ENCODE results near the gene RASGEF1C. TPM values are rescaled to one million over a fixed set of nuclear protein-coding genes. Genes with fewer than 3 reads are reported as not detected.

Gene RASGEF1C
- total RNA-seq, 1 donor: under 0.01 TPM

- Histone ChIP-seq H2AFZ (ENCODE audit: low read length) (no peak overlapping the region), H3K79me2 (ENCODE audit: insufficient read depth, low read length) (no peaks in the 10 kb centered on the region), H3K36me3 (ENCODE audit: insufficient read depth, low read length) (no peaks in the 10 kb centered on the region), H3K4me1 (ENCODE audit: insufficient read depth, low read length) (peaks cover 3% of the 10 kb centered on the region), H3K27ac (ENCODE audit: low read depth, low read length) (no peak overlapping the region), H4K20me1 (ENCODE audit: insufficient read depth, low read length) (no peaks in the 10 kb centered on the region), H3K27me3 (ENCODE audit: insufficient read depth, low read length) (no peaks in the 10 kb centered on the region), H3K4me3 (ENCODE audit: insufficient read depth, low read length) (no peak overlapping the region), H3K4me2 (ENCODE audit: insufficient read depth, low read length) (no peak overlapping the region), H3K9me3 (ENCODE audit: low read depth, low read length) (no peaks in the 10 kb centered on the region)
- no peak for TF ChIP-seq CTCF (IDR thresholded peaks at IDR 0.05; ENCODE audit: extremely low read depth, low read depth, low read length)
- DNase-seq (ENCODE audit: insufficient read length, low spot score, missing footprints): no peak
Observed at GRCh38 chr5:180102636-180103035, 106.4 kb downstream of the RASGEF1C start.

- no peaks in the 10 kb centered on the region for H3K79me2 ChIP-seq (ENCODE audit: insufficient read depth, low read length)
- TF ChIP-seq CTCF (IDR thresholded peaks at IDR 0.05; ENCODE audit: extremely low read depth, low read depth, low read length): no peak
- H3K4me2 ChIP-seq (ENCODE audit: insufficient read depth, low read length): no peak overlapping the region
- no peaks in the 10 kb centered on the region for H4K20me1 ChIP-seq (ENCODE audit: insufficient read depth, low read length)
- H2AFZ ChIP-seq (ENCODE audit: low read length): no peak overlapping the region
- H3K4me3 ChIP-seq (ENCODE audit: insufficient read depth, low read length): no peak overlapping the region
- no peaks in the 10 kb centered on the region for H3K36me3 ChIP-seq (ENCODE audit: insufficient read depth, low read length)
- DNase-seq (ENCODE audit: insufficient read length, low spot score, missing footprints): no peak
- no peak overlapping the region for H3K27ac ChIP-seq (ENCODE audit: low read depth, low read length)
- H3K9me3 ChIP-seq (ENCODE audit: low read depth, low read length): no peaks in the 10 kb centered on the region
- no peaks in the 10 kb centered on the region for H3K27me3 ChIP-seq (ENCODE audit: insufficient read depth, low read length)
- peaks cover 3% of the 10 kb centered on the region for H3K4me1 ChIP-seq (ENCODE audit: insufficient read depth, low read length)
Observed at GRCh38 chr5:180101451-180102105, 107.4 kb downstream of the RASGEF1C start.

GRCh38 chr5:180100621-180101450, 108.2 kb downstream of the RASGEF1C start:
- Histone ChIP-seq H3K4me3 (ENCODE audit: insufficient read depth, low read length) (no peak overlapping the region), H3K36me3 (ENCODE audit: insufficient read depth, low read length) (no peaks in the 10 kb centered on the region), H3K27me3 (ENCODE audit: insufficient read depth, low read length) (no peaks in the 10 kb centered on the region), H3K4me2 (ENCODE audit: insufficient read depth, low read length) (no peak overlapping the region), H3K79me2 (ENCODE audit: insufficient read depth, low read length) (no peaks in the 10 kb centered on the region), H3K9me3 (ENCODE audit: low read depth, low read length) (no peaks in the 10 kb centered on the region), H2AFZ (ENCODE audit: low read length) (no peak overlapping the region), H3K4me1 (ENCODE audit: insufficient read depth, low read length) (peaks cover 3% of the 10 kb centered on the region), H3K27ac (ENCODE audit: low read depth, low read length) (no peak overlapping the region), H4K20me1 (ENCODE audit: insufficient read depth, low read length) (no peaks in the 10 kb centered on the region)
- DNase-seq (ENCODE audit: insufficient read length, low spot score, missing footprints): peak; percentile 55
- no peak for TF ChIP-seq CTCF (IDR thresholded peaks at IDR 0.05; ENCODE audit: extremely low read depth, low read depth, low read length)
